ENCODE results near the gene METTL13.

The METTL13 gene

DNA sequence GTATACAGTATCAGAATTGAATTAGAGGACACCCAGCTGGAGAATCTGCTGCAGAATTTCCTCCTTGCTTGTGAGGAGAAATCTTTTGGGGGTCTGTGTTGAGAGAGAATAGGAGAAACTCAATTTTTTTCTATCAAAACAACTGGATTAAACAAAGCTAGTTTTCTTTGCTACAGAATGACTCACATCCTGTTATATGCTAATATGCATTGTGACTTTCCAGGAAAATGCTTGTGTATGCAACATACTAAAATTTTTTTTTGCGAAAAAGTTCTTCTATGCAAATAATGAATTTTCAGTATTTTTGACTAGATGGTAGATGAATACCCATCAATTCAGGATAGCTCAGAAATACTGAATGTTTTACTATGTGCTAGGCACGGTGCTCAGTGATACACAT is 41.8 kb upstream of the METTL13 start:
- TF ChIP-seq, protein P1, sequence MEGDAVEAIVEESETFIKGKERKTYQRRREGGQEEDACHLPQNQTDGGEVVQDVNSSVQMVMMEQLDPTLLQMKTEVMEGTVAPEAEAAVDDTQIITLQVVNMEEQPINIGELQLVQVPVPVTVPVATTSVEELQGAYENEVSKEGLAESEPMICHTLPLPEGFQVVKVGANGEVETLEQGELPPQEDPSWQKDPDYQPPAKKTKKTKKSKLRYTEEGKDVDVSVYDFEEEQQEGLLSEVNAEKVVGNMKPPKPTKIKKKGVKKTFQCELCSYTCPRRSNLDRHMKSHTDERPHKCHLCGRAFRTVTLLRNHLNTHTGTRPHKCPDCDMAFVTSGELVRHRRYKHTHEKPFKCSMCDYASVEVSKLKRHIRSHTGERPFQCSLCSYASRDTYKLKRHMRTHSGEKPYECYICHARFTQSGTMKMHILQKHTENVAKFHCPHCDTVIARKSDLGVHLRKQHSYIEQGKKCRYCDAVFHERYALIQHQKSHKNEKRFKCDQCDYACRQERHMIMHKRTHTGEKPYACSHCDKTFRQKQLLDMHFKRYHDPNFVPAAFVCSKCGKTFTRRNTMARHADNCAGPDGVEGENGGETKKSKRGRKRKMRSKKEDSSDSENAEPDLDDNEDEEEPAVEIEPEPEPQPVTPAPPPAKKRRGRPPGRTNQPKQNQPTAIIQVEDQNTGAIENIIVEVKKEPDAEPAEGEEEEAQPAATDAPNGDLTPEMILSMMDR (IDR thresholded peaks at IDR 0.05; ENCODE audit: low read depth, low read length, poor library complexity, severe bottlenecking): no peak
- TF ChIP-seq EZH2phosphoT487 (IDR thresholded peaks at IDR 0.05; ENCODE audit: borderline replicate concordance, low read length): no peak
- no peak overlapping the region for H3K4me2 ChIP-seq (ENCODE audit: low read length)
- H3K4me3 ChIP-seq (ENCODE audit: low read length): no peak overlapping the region

DNA sequence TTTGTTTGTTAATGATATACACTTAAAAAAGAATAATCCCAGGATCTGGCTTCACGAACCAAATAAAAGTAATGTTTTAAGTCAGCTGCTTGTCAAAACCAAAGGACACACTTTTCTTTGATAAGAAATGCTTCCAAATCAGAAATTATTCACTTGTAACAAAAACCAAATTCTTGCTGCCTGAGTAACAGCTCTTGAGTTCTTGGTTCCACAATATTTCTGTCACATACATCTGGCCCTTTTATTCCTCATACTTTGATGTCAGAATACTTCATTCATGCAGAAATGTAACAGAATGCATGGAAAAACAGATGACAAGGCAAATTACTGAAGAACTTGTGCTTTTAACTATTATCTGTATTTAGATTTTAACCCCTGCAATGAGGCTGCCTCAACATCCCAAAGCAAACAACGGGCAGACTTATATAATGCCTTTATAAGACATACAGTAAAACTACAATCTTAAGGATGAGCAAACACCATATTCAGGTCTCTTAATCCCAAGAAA is 41.0 kb upstream of the METTL13 start:
- Histone ChIP-seq H3K9me3 (ENCODE audit: control insufficient read depth, insufficient read depth, low read length) (no peaks in the 10 kb centered on the region), H3K4me1 (ENCODE audit: control insufficient read depth, low read length) (peaks cover 32% of the 10 kb centered on the region), H4K20me1 (ENCODE audit: control insufficient read depth, insufficient read depth, low read depth, low read length) (no peaks in the 10 kb centered on the region), H3K4me3 (ENCODE audit: low read length) (peak overlapping the region; percentile 91), H3K27ac (ENCODE audit: low read depth, low read length) (no peak overlapping the region), H3F3A (ENCODE audit: control insufficient read depth, insufficient read depth) (peaks cover 2% of the 10 kb centered on the region; the same call in 1 of the 2 replicates), H3K27me3 (ENCODE audit: control insufficient read depth, low read length) (no peaks in the 10 kb centered on the region), H3K36me3 (ENCODE audit: control insufficient read depth, low read length) (peaks cover 21% of the 10 kb centered on the region; the same call in 1 of the 2 replicates), H3K79me2 (ENCODE audit: control insufficient read depth, low read length) (peaks cover 24% of the 10 kb centered on the region), H3K9me2 (replicated peaks; ENCODE audit: control insufficient read depth, low read length) (no peaks in the 10 kb centered on the region), H3K4me2 (ENCODE audit: low read length) (peak overlapping the region; percentile 66)
- TF ChIP-seq, protein P1 (IDR thresholded peaks at IDR 0.05; ENCODE audit: low read depth, low read length, poor library complexity, severe bottlenecking): no peak
- TF ChIP-seq EZH2phosphoT487 (IDR thresholded peaks at IDR 0.05; ENCODE audit: borderline replicate concordance, low read length): no peak

More for the DNA sequence above, 41.8 kb upstream of the METTL13 start:
- Histone ChIP-seq H3K9me2 (replicated peaks; ENCODE audit: control insufficient read depth, low read length) (no peaks in the 10 kb centered on the region), H3K79me2 (ENCODE audit: control insufficient read depth, low read length) (peaks cover 24% of the 10 kb centered on the region), H3F3A (ENCODE audit: control insufficient read depth, insufficient read depth) (peaks cover 2% of the 10 kb centered on the region; the same call in 1 of the 2 replicates), H3K4me1 (ENCODE audit: control insufficient read depth, low read length) (peaks cover 32% of the 10 kb centered on the region), H4K20me1 (ENCODE audit: control insufficient read depth, insufficient read depth, low read depth, low read length) (no peaks in the 10 kb centered on the region), H3K9me3 (ENCODE audit: control insufficient read depth, insufficient read depth, low read length) (no peaks in the 10 kb centered on the region), H3K27me3 (ENCODE audit: control insufficient read depth, low read length) (no peaks in the 10 kb centered on the region), H3K27ac (ENCODE audit: low read depth, low read length) (no peak overlapping the region), H3K36me3 (ENCODE audit: control insufficient read depth, low read length) (peaks cover 21% of the 10 kb centered on the region; the same call in 1 of the 2 replicates)

DNA sequence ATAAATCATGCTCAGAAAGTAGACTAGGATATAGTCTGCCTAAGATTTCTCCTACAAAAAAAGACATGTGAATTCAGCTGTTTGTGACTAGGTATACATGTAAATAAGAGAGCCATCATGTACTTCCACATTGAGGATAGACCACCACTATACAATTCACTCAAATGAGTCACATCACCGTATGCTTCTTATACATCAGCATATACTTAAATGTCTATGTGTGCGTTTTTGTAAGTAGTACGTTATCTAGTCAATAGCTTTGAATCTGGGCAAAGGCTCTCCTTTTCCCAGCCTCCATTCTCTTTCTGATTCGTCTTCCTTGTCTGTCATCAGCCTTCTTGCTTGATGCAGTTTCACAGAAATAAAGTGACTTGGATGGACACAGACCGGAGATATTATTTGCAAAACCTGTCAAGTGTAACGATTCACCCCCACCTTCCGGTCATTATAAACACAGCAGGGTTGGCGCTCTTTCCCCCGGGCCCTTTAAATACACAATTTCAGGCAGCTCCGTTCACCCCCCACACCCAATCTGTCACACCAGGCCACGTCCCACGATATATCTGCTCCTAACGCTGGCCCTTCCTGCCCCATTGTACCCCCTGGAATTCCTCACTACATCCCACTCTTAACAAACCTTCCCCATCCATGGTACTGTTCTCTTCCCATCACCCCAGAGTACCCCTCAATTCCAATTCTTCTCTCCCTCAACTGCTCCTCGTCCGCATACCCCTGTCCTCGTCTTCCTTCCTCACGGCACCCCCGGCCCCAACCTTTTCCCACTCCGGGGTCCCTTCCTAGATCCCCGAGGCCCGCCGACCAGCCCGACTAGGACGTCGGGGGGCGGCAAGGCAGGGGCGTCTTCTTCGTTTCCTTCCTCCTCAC is 40.2 kb upstream of the METTL13 start:
- Histone ChIP-seq H3K9me3 (ENCODE audit: control insufficient read depth, insufficient read depth, low read length) (no peaks in the 10 kb centered on the region), H3F3A (ENCODE audit: control insufficient read depth, insufficient read depth) (peaks cover 2% of the 10 kb centered on the region; the same call in 1 of the 2 replicates), H3K79me2 (ENCODE audit: control insufficient read depth, low read length) (peaks cover 24% of the 10 kb centered on the region), H3K36me3 (ENCODE audit: control insufficient read depth, low read length) (peaks cover 18% of the 10 kb centered on the region; the same call in 1 of the 2 replicates), H3K9me2 (replicated peaks; ENCODE audit: control insufficient read depth, low read length) (no peaks in the 10 kb centered on the region), H3K27me3 (ENCODE audit: control insufficient read depth, low read length) (no peaks in the 10 kb centered on the region), H3K27ac (ENCODE audit: low read depth, low read length) (peak overlapping the region; percentile 80), H3K4me2 (ENCODE audit: low read length) (peak overlapping the region; percentile 66), H3K4me3 (ENCODE audit: low read length) (peak overlapping the region; percentile 91), H4K20me1 (ENCODE audit: control insufficient read depth, insufficient read depth, low read depth, low read length) (no peaks in the 10 kb centered on the region), H3K4me1 (ENCODE audit: control insufficient read depth, low read length) (peaks cover 32% of the 10 kb centered on the region)
- TF ChIP-seq EZH2phosphoT487 (IDR thresholded peaks at IDR 0.05; ENCODE audit: borderline replicate concordance, low read length): no peak
- TF ChIP-seq, protein P1 (IDR thresholded peaks at IDR 0.05; ENCODE audit: low read depth, low read length, poor library complexity, severe bottlenecking): peak; percentile 19
